Esophagus muscularis mucosa (tissue), 4 donors: ENCODE data around the gene LITAF. TPM values are rescaled to one million over a fixed set of nuclear protein-coding genes. Genes with fewer than 3 reads are reported as not detected.

Experiments
- DNase-seq: peaks from one replicate; pipeline ENCODE4 v3.0.0-alpha.2; 2017; ENCODE audit errors: extremely low spot score
- H3K27ac ChIP-seq, 4 donors: fragments of 200-600 bp; sonication (generic); replicated peaks in 1 of 4; 1 replicate in 3 of 4; 2 replicates in 1 of 4; pipeline ENCODE4 v1.5.1; 2016 to 2019; ENCODE audit warnings: mild to moderate bottlenecking in 1 of 4
- H3K27me3 ChIP-seq, 4 donors: fragments of 200-600 bp; sonication (generic); one replicate each; pipeline versions ENCODE4 v1.5.1 to v1.6.0; 2016 to 2019
- H3K36me3 ChIP-seq, 4 donors: fragments of 200-600 bp; sonication (generic); one replicate each; pipeline ENCODE4 v1.5.1; 2016 to 2019
- H3K4me1 ChIP-seq, 4 donors: fragments of 200-600 bp; sonication (generic); one replicate each; pipeline ENCODE4 v1.5.1; 2016 to 2019
- H3K4me3 ChIP-seq, 4 donors: fragments of 200-600 bp; sonication (generic); 1 replicate in 2 of 4; 2 replicates in 2 of 4; pipeline ENCODE4 v1.5.1; 2016 to 2019; ENCODE audit warnings: mild to moderate bottlenecking in 4 of 4, moderate library complexity in 1 of 4
- H3K9me3 ChIP-seq, 4 donors: fragments of 200-600 bp; sonication (generic); 1 replicate in 3 of 4; 2 replicates in 1 of 4; pipeline ENCODE4 v1.5.1; 2016 to 2019
- EP300 ChIP-seq: sonication (generic); formaldehyde crosslinking; IDR thresholded peaks from one replicate; pipeline ENCODE4 v1.6.1; 2017; ENCODE audit warnings: antibody characterized with exemption
- POLR2A ChIP-seq: fragments of 450-650 bp; IDR thresholded peaks from one replicate; pipeline ENCODE4 v1.6.1; 2017; ENCODE audit warnings: antibody characterized with exemption, moderate library complexity, mild to moderate bottlenecking, low read depth
- POLR2AphosphoS5 ChIP-seq, 2 donors: sonication (generic); formaldehyde crosslinking; IDR thresholded peaks; one replicate each; pipeline ENCODE4 v1.6.1; 2017; ENCODE audit warnings: antibody characterized with exemption in 2 of 2
- WGBS: methylation state at CpG from one replicate; pipeline ENCODE4 v1.1.5; 2018; 5-methylcytosine and 5-hydroxymethylcytosine counted together
- intact Hi-C: fragments of 100-400 bp; cut with DNase I; formaldehyde crosslinking; loops from one replicate; pipeline ENCODE4 v1.15.1; 2023
- total RNA-seq, 4 donors: library from RNA; depleted of rRNA; stranded (reverse); fragments of >200 nt; gene quantifications; one replicate each; pipeline versions ENCODE4 v1.1.0 to v1.2.1, GENCODE V29; 2016
- TF ChIP-seq, protein P1 (sequence below), 3 experiments: fragments of 200-600 bp in 2 of 3; fragments of 450-650 bp in 1 of 3; sonication (generic) in 2 of 3; IDR thresholded peaks; one replicate each; pipeline ENCODE4 v1.5.1; 2017 to 2019; ENCODE audit warnings: antibody characterized with exemption in 3 of 3, mild to moderate bottlenecking in 2 of 3, moderate library complexity in 1 of 3

Gene LITAF
- total RNA-seq, 4 donors from 2014 or later, result 28.7 to 88.3 (median 36.8) TPM

DNA sequence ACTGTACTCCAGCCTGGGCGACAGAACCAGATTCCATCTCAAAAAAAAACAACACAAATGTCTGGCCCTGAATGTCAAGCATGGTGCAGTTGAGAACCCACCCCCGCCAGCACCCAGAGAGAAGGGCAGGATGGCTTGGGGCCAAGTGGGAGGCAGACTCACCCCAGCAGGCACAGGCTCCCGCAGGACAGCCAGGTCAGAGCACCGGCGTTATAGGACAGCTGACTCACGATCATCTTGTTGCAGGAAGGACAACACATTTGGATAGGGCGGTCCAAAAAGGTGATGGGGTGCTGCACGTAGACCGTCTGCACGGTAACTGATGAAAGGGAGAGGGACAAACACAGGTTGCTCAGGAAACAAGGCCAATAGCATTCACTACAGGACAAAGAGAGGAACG, 33.3 kb downstream of the LITAF start:
- no peak overlapping the region for H3K4me3 ChIP-seq
- intact Hi-C loops, result no loop called here
- H3K27ac ChIP-seq, result no peak overlapping the region
- WGBS, result 92% methylated on average over 11 of the region's 11 CpGs
- peaks cover 0 to 17% (median 3%) of the 10 kb centered on the region in 4 donors for H3K9me3 ChIP-seq
- no peaks in the 10 kb centered on the region for H3K27me3 ChIP-seq
- DNase-seq, result no peak
- peaks cover 2 to 47% (median 14%) of the 10 kb centered on the region in 4 donors for H3K4me1 ChIP-seq
- peaks cover 31 to 79% (median 68%) of the 10 kb centered on the region in 4 donors for H3K36me3 ChIP-seq
- TF ChIP-seq EP300 (no peak), POLR2A (no peak), POLR2AphosphoS5 (IDR thresholded peaks at IDR 0.05) (no peak)
- TF ChIP-seq, protein P1, sequence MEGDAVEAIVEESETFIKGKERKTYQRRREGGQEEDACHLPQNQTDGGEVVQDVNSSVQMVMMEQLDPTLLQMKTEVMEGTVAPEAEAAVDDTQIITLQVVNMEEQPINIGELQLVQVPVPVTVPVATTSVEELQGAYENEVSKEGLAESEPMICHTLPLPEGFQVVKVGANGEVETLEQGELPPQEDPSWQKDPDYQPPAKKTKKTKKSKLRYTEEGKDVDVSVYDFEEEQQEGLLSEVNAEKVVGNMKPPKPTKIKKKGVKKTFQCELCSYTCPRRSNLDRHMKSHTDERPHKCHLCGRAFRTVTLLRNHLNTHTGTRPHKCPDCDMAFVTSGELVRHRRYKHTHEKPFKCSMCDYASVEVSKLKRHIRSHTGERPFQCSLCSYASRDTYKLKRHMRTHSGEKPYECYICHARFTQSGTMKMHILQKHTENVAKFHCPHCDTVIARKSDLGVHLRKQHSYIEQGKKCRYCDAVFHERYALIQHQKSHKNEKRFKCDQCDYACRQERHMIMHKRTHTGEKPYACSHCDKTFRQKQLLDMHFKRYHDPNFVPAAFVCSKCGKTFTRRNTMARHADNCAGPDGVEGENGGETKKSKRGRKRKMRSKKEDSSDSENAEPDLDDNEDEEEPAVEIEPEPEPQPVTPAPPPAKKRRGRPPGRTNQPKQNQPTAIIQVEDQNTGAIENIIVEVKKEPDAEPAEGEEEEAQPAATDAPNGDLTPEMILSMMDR (IDR thresholded peaks at IDR 0.05), result no peak

DNA sequence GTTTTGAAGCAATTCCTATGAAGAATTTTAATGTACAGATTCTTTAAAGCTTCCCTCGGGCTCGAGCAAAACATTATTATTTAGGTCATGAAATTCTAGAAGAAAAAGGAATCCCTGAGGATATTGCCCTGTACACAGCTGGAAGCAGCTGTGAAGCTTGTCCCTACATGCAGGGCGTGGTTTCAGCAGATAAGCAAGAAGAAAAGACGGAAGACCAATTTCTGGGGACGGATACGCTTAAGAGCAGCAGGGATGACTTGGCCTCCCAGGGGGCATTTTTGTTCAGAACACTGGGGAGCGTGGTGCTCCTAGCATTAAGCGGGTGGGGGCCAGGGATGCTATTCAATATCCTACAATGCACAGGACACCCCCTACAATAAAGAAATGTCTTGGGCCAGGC, 34.3 kb downstream of the LITAF start:
- intact Hi-C loops, result no loop called here
- Histone ChIP-seq H3K4me1 (peaks cover 0 to 38% (median 8%) of the 10 kb centered on the region in 4 donors), H3K27ac (peak overlapping the region in 2 of 4 donors; percentile 28 to 30), H3K4me3 (no peak overlapping the region), H3K36me3 (peaks cover 31 to 82% (median 70%) of the 10 kb centered on the region in 4 donors), H3K27me3 (no peaks in the 10 kb centered on the region), H3K9me3 (peaks cover 0 to 17% (median 3%) of the 10 kb centered on the region in 4 donors)
- TF ChIP-seq, protein P1 (IDR thresholded peaks at IDR 0.05), result no peak
- TF ChIP-seq POLR2A (no peak), POLR2AphosphoS5 (IDR thresholded peaks at IDR 0.05) (no peak), EP300 (no peak)
- 73% methylated on average over 8 of the region's 8 CpGs for WGBS
- no peak for DNase-seq

DNA sequence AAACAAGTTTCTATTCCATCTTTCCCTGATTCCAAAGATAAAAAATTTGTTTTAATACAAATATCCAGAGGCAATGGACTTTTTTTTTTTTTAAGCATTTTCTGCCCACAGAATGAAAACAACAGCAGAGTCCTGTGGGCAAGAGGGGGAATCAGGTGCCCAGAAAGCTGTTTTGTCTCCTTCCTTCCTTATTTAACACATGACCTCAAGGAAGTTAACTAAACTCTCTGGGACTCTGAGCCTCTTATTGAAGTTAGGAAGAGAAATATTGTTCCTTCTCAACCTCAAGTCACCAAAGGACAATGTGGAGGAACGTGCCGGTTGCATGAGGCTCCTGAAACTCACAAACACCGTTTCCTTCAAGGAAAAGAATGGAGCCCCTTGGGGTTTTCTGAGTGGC, 34.9 kb downstream of the LITAF start:
- H3K36me3 ChIP-seq, result peaks cover 31 to 82% (median 70%) of the 10 kb centered on the region in 4 donors
- intact Hi-C loops, result no loop called here
- 65% methylated on average over 3 of the region's 3 CpGs for WGBS

DNA sequence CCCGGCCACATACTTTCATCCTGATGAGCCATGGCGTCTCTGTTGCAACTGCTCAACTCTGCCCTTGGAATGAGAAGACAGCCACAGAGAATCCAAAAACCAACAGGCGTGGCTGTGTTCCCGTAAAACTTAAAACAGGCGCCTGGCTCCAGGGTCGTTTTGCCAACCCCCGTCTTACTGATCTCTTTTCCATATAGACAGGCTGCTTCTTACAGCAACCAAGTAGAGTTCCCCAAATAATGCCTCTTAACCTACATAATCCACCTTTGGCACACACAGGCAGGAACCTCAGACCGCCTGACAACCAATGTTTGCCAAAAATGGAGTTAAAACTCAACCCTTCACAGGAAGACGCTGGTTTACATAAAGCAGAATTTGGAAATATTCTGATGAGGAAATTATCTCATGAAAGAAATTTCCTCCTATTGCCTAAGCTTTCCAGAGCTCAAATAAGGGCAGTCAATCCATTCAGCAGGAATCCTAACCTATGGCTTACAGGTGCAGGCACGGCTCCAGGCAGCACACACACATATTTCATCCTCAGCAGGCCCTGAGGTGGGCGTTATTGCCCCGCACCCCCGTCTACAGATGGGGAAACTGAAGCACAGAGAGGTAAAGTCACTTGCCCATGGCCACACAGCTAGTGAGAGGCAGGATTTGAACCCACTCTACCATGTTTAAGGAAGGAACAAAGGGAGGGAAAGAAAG, 35.8 kb downstream of the LITAF start:
- no peaks in the 10 kb centered on the region for H3K27me3 ChIP-seq
- peak overlapping the region in 3 of 4 donors; percentile 28 to 41 (median 30) for H3K27ac ChIP-seq
- WGBS, result 85% methylated on average over 13 of the region's 13 CpGs
- H3K9me3 ChIP-seq, result peaks cover 0 to 10% (median 0%) of the 10 kb centered on the region in 4 donors
- H3K36me3 ChIP-seq, result peaks cover 24 to 76% (median 63%) of the 10 kb centered on the region in 4 donors
- H3K4me1 ChIP-seq, result peaks cover 0 to 48% (median 16%) of the 10 kb centered on the region in 4 donors
- no peak for DNase-seq
- TF ChIP-seq POLR2AphosphoS5 (IDR thresholded peaks at IDR 0.05) (no peak), EP300 (no peak), POLR2A (no peak)
- TF ChIP-seq, protein P1 (IDR thresholded peaks at IDR 0.05), result no peak
- no peak overlapping the region for H3K4me3 ChIP-seq
- intact Hi-C loops, result no loop called here

More for the DNA sequence above, 34.9 kb downstream of the LITAF start:
- Histone ChIP-seq H3K4me3 (no peak overlapping the region), H3K4me1 (peaks cover 0 to 40% (median 8%) of the 10 kb centered on the region in 4 donors), H3K9me3 (peaks cover 0 to 17% (median 3%) of the 10 kb centered on the region in 4 donors), H3K27ac (peak overlapping the region in 3 of 4 donors; percentile 28 to 41 (median 30)), H3K27me3 (no peaks in the 10 kb centered on the region)
- TF ChIP-seq POLR2AphosphoS5 (IDR thresholded peaks at IDR 0.05) (no peak), EP300 (no peak), POLR2A (no peak)
- TF ChIP-seq, protein P1 (IDR thresholded peaks at IDR 0.05), result no peak
- no peak for DNase-seq
